HCT116 (cell line): ENCODE data around the gene LRRC8B. TPM values are rescaled to one million over a fixed set of nuclear protein-coding genes. Genes with fewer than 3 reads are reported as not detected.

Experiments used
- ATAC-seq: fragments of 200-7000 bp; cut with Tn5 transposase; 2 replicates; pipeline ENCODE4 v1.9.1; 2020; ENCODE audit warnings: mild to moderate bottlenecking, moderate library complexity
- BruUV-seq: library from RNA; stranded (reverse); fragments of 400-500 nt; replicated peaks from 2 replicates; lab custom pipeline; 2021; lab: Mats Ljungman, UMichigan
- CTCF ChIA-PET: fragments of 300-600 bp; sonication (Branson Sonifier 250); formaldehyde crosslinking; loops from one replicate; lab custom pipeline; 2021; ENCODE audit warnings: antibody characterized with exemption; lab: Charles Lee
- POLR2A ChIA-PET: fragments of 300-600, 350-600 bp; sonication (Branson Sonifier 250); formaldehyde crosslinking; loops from one replicate; lab custom pipeline; 2021; ENCODE audit warnings: antibody characterized with exemption; lab: Charles Lee
- RAD21 ChIA-PET, 2 experiments: fragments of 300-600 bp; sonication (Branson Sonifier 250); formaldehyde crosslinking; loops; one replicate each; lab custom pipeline; 2023; ENCODE audit warnings: low total read pairs in 2 of 2; ENCODE audit not compliant: uncharacterized antibody in 2 of 2, unreplicated experiment in 2 of 2, low non-redundant PET in 1 of 2; lab: Charles Lee
- DNase-seq: peaks from one replicate; pipeline ENCODE4 v3.0.0-alpha.2; 2010; ENCODE audit warnings: low read depth, low spot score
- H2AFZ ChIP-seq: fragments of 200-600 bp; shearing (Covaris generic), sonication (generic); 2 replicates; pipeline ENCODE4 v1.6.1; 2017; ENCODE audit warnings: low read depth, mixed run types, mixed read lengths, antibody characterized with exemption, low read length; ENCODE audit not compliant: poor library complexity, severe bottlenecking
- H3K27ac ChIP-seq: 2 replicates; pipeline ENCODE4 v1.5.1; 2012; ENCODE audit warnings: low read depth, low read length
- H3K27me3 ChIP-seq: fragments of 200-600 bp; sonication (generic); 2 replicates; pipeline ENCODE4 v1.6.1; 2016; ENCODE audit warnings: mixed run types, low read length, mixed read lengths; ENCODE audit not compliant: insufficient read depth
- H3K36me3 ChIP-seq, 2 experiments: fragments of 200-500 bp in 1 of 2; fragments of 200-600 bp in 1 of 2; sonication (Bioruptor generic) in 1 of 2; sonication (generic) in 1 of 2; 2 replicates each; pipeline versions ENCODE4 v1.5.1 to v1.6.1; 2014 to 2016; ENCODE audit warnings: low read length in 2 of 2, inconsistent platforms in 1 of 2, mixed read lengths in 1 of 2, mixed run types in 1 of 2; ENCODE audit not compliant: insufficient read depth in 2 of 2, control insufficient read depth in 1 of 2
- H3K4me1 ChIP-seq, 2 experiments: fragments of 200-600 bp in 1 of 2; sonication (generic) in 1 of 2; 2 replicates each; pipeline versions ENCODE4 v1.5.1 to v1.6.1; 2012 to 2017; ENCODE audit warnings: low read length in 2 of 2, inconsistent platforms in 1 of 2, mild to moderate bottlenecking in 1 of 2, mixed read lengths in 1 of 2, mixed run types in 1 of 2, moderate library complexity in 1 of 2; ENCODE audit not compliant: insufficient read depth in 2 of 2, control insufficient read depth in 1 of 2
- H3K4me2 ChIP-seq: fragments of 200-600 bp; sonication (generic); 2 replicates; pipeline ENCODE4 v1.6.1; 2017; ENCODE audit warnings: mixed run types, low read length, mixed read lengths
- H3K4me3 ChIP-seq, 2 experiments: fragments of 200-600 bp in 1 of 2; sonication (generic) in 1 of 2; replicated peaks in 1 of 2; 2 replicates each; pipeline ENCODE4 v1.5.1; 2011 to 2016; ENCODE audit warnings: low read length in 2 of 2, control low read depth in 1 of 2, low read depth in 1 of 2, mild to moderate bottlenecking in 1 of 2, mixed read lengths in 1 of 2, mixed run types in 1 of 2
- H3K79me2 ChIP-seq: fragments of 200-600 bp; sonication (generic); 2 replicates; pipeline ENCODE4 v1.6.1; 2017; ENCODE audit warnings: mild to moderate bottlenecking, mixed run types, low read length, moderate library complexity, mixed read lengths; ENCODE audit not compliant: insufficient read depth
- H3K9ac ChIP-seq: fragments of 200-600 bp; sonication (generic); 2 replicates; pipeline ENCODE4 v1.6.1; 2016; ENCODE audit warnings: low read length, mixed read lengths
- H3K9me2 ChIP-seq: fragments of 200-600 bp; sonication (generic), shearing (Covaris generic); 2 replicates; pipeline ENCODE4 v1.6.1; 2017; ENCODE audit warnings: mixed run types, mild to moderate bottlenecking, moderate library complexity; ENCODE audit not compliant: insufficient read depth
- H3K9me3 ChIP-seq, 2 experiments: fragments of 200-500 bp in 1 of 2; fragments of 200-600 bp in 1 of 2; sonication (Bioruptor generic) in 1 of 2; sonication (generic) in 1 of 2; 2 replicates each; pipeline ENCODE4 v1.6.1; 2014 to 2017; ENCODE audit warnings: low read length in 2 of 2, mixed read lengths in 2 of 2, inconsistent platforms in 1 of 2, low read depth in 1 of 2, mild to moderate bottlenecking in 1 of 2, mixed run types in 1 of 2, moderate library complexity in 1 of 2; ENCODE audit not compliant: control insufficient read depth in 1 of 2, insufficient read depth in 1 of 2
- H4K20me1 ChIP-seq: fragments of 200-600 bp; sonication (generic), shearing (Covaris generic); 2 replicates; pipeline ENCODE4 v1.6.1; 2017; ENCODE audit warnings: mixed run types, mild to moderate bottlenecking, moderate library complexity; ENCODE audit not compliant: insufficient read depth
- CBX3 ChIP-seq: IDR thresholded peaks from 2 replicates; pipeline ENCODE4 v1.6.1; 2012; ENCODE audit warnings: low read depth
- CTCF ChIP-seq, 3 experiments: fragments of 200-600 bp in 1 of 3; sonication (generic) in 1 of 3; IDR thresholded peaks in 2 of 3; conservative IDR thresholded peaks in 1 of 3; 2 replicates each; pipeline ENCODE4 v1.5.1; 2012 to 2017; ENCODE audit warnings: low read depth in 2 of 3, low read length in 2 of 3, antibody characterized with exemption in 1 of 3, borderline replicate concordance in 1 of 3, control low read depth in 1 of 3, mild to moderate bottlenecking in 1 of 3, mixed read lengths in 1 of 3, mixed run types in 1 of 3, moderate library complexity in 1 of 3; ENCODE audit not compliant: insufficient read depth in 1 of 3
- ELF1 ChIP-seq: IDR thresholded peaks from 2 replicates; pipeline ENCODE4 v1.6.1; 2012; ENCODE audit warnings: low read depth, borderline replicate concordance
- EZH2 ChIP-seq: fragments of 200-600 bp; sonication (generic); IDR thresholded peaks from 2 replicates; pipeline ENCODE4 v1.6.1; 2017; ENCODE audit warnings: antibody characterized with exemption, mixed run types
- MAX ChIP-seq: IDR thresholded peaks from 2 replicates; pipeline ENCODE4 v1.6.1; 2012
- POLR2AphosphoS5 ChIP-seq: IDR thresholded peaks from 2 replicates; pipeline ENCODE4 v1.6.1; 2011; ENCODE audit warnings: mild to moderate bottlenecking, low read depth, low read length, moderate library complexity
- SIN3A ChIP-seq: IDR thresholded peaks from 2 replicates; pipeline ENCODE4 v1.6.1; 2012; ENCODE audit warnings: low read depth
- SP1 ChIP-seq: IDR thresholded peaks from 2 replicates; pipeline ENCODE4 v1.6.1; 2012; ENCODE audit warnings: low read depth
- TCF7L2 ChIP-seq: IDR thresholded peaks from 2 replicates; pipeline ENCODE4 v1.7.0; 2011; ENCODE audit warnings: borderline replicate concordance, inconsistent platforms; ENCODE audit not compliant: insufficient read depth, insufficient read length; ENCODE audit errors: extremely low read depth
- intact Hi-C: fragments of 100-400 bp; cut with micrococcal nuclease; formaldehyde crosslinking; loops from 2 replicates; pipeline ENCODE4 v1.10.0; 2022
- total RNA-seq: library from RNA; stranded (reverse); gene quantifications from one replicate; pipeline ENCODE4 v1.2.1, GENCODE V29; 2021; ENCODE audit not compliant: unreplicated experiment

The LRRC8B gene
- total RNA-seq, 1 experiment from 2014 or later = 17.9 TPM

- ATAC-seq (no peak), DNase-seq (no peak)
- H3K9me3 ChIP-seq = no peaks in the 10 kb centered on the region
- H3K4me3 ChIP-seq = no peak overlapping the region
- ChIA-PET CTCF (interaction anchor here (0.7 kb wide), 1 partner anchor 1471 kb away, joined by 3 read pairs; no protein-coding TSS in a partner anchor), POLR2A (no interaction called here)
- no peak overlapping the region for H3K27ac ChIP-seq
- H3K27me3 ChIP-seq = no peaks in the 10 kb centered on the region
- intact Hi-C loops = no loop called here
- no peak overlapping the region for H3K4me2 ChIP-seq
- H3K79me2 ChIP-seq = peaks cover 6% of the 10 kb centered on the region; the same call in 1 of the 2 replicates
- no peaks in the 10 kb centered on the region for H4K20me1 ChIP-seq
- TF ChIP-seq TCF7L2 (no peak), EZH2 (no peak), MAX (no peak), SP1 (no peak), ELF1 (no peak), CTCF (IDR thresholded peaks at IDR 0.05 in 2 of 3, conservative IDR thresholded peaks at IDR 0.05 in 1 of 3; ENCODE audit: borderline replicate concordance in 1 of 3, insufficient read depth in 1 of 3, low read depth in 2 of 3, low read length in 2 of 3) (no peak), POLR2AphosphoS5 (no peak), SIN3A (no peak), CBX3 (no peak)
- TF ChIP-seq, all 23 proteins: peak for 0
- RAD21 ChIA-PET = no interaction called here
- Histone ChIP-seq H3K36me3 (peaks cover 3% of the 10 kb centered on the region in 2 experiments; a peak in 1 of 4 replicates), H2AFZ (no peak overlapping the region), H3K9me2 (no peaks in the 10 kb centered on the region), H3K9ac (no peak overlapping the region), H3K4me1 (no peaks in the 10 kb centered on the region)
- no TSS peak for BruUV-seq
These were observed 64.9 kb downstream of the LRRC8B start for GRCh38 chr1:89589515-89589914.
